ENCODE measurements around the gene XYLB.

DNA sequence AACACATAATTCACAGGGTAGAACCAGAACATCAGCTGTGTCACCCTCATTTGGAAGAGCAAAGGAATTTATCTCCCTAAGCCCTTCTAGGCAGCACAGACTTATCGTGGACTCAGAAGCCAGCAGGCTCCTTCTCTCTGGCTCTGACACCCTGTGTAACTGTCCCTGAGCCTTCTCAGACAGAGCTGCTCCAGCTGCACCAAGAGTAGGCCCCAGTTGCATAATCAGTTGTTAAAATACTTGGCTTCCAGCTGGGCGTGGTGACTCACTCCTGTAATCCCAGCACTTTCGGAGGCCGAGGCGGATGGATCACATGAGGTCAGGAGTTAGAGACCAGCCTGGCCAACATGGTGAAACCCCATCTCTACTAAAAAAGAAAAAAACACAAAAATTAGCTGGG, 57.7 kb downstream of the XYLB start:
- TF ChIP-seq POLR2AphosphoS5 (IDR thresholded peaks at IDR 0.05; ENCODE audit: low read depth, low read length) (no peak), TAF1 (IDR thresholded peaks at IDR 0.05; ENCODE audit: borderline replicate concordance, insufficient read depth, low read length) (no peak)
- TF ChIP-seq, protein P1, sequence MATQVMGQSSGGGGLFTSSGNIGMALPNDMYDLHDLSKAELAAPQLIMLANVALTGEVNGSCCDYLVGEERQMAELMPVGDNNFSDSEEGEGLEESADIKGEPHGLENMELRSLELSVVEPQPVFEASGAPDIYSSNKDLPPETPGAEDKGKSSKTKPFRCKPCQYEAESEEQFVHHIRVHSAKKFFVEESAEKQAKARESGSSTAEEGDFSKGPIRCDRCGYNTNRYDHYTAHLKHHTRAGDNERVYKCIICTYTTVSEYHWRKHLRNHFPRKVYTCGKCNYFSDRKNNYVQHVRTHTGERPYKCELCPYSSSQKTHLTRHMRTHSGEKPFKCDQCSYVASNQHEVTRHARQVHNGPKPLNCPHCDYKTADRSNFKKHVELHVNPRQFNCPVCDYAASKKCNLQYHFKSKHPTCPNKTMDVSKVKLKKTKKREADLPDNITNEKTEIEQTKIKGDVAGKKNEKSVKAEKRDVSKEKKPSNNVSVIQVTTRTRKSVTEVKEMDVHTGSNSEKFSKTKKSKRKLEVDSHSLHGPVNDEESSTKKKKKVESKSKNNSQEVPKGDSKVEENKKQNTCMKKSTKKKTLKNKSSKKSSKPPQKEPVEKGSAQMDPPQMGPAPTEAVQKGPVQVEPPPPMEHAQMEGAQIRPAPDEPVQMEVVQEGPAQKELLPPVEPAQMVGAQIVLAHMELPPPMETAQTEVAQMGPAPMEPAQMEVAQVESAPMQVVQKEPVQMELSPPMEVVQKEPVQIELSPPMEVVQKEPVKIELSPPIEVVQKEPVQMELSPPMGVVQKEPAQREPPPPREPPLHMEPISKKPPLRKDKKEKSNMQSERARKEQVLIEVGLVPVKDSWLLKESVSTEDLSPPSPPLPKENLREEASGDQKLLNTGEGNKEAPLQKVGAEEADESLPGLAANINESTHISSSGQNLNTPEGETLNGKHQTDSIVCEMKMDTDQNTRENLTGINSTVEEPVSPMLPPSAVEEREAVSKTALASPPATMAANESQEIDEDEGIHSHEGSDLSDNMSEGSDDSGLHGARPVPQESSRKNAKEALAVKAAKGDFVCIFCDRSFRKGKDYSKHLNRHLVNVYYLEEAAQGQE (IDR thresholded peaks at IDR 0.05; ENCODE audit: insufficient read depth in 1 of 2, low read depth in 2 of 2, low read length in 2 of 2), result no peak
